Gastrocnemius medialis (tissue), 4 donors: ENCODE measurements around the gene EXD3. TPM values are rescaled to one million over a fixed set of nuclear protein-coding genes. Genes with fewer than 3 reads are reported as not detected.

Experiments
- ATAC-seq, 2 donors: fragments of 150-250 bp; one replicate each; pipeline ENCODE4 v1.9.1; 2016
- DNase-seq, 2 donors: peaks; one replicate each; pipeline ENCODE4 v3.0.0-alpha.2; 2019
- H3K27ac ChIP-seq, 4 donors: fragments of 200-600 bp; sonication (generic); 1 replicate in 1 of 4; 2 replicates in 3 of 4; pipeline ENCODE4 v1.5.1; 2016 to 2018; ENCODE audit warnings: mild to moderate bottlenecking in 2 of 4, moderate library complexity in 1 of 4
- H3K27me3 ChIP-seq, 3 donors: fragments of 200-600 bp; sonication (generic) in 2 of 3; 1 replicate in 1 of 3; 2 replicates in 2 of 3; pipeline versions ENCODE4 v1.5.1 to v1.6.0; 2016 to 2019; ENCODE audit warnings: mild to moderate bottlenecking in 1 of 3, moderate library complexity in 1 of 3
- H3K36me3 ChIP-seq, 2 donors: fragments of 200-600 bp; sonication (generic) in 1 of 2; one replicate each; pipeline ENCODE4 v1.5.1; 2017 to 2018
- H3K4me1 ChIP-seq, 2 donors: fragments of 200-600 bp; sonication (generic) in 1 of 2; one replicate each; pipeline ENCODE4 v1.5.1; 2016 to 2017; ENCODE audit warnings: mild to moderate bottlenecking in 2 of 2
- H3K4me3 ChIP-seq, 4 donors: fragments of 200-600 bp; sonication (generic) in 3 of 4; 1 replicate in 1 of 4; 2 replicates in 3 of 4; pipeline ENCODE4 v1.5.1; 2016 to 2019; ENCODE audit warnings: mild to moderate bottlenecking in 2 of 4
- H3K9me3 ChIP-seq, 3 donors: fragments of 200-600 bp; sonication (generic) in 2 of 3; 1 replicate in 1 of 3; 2 replicates in 2 of 3; pipeline ENCODE4 v1.5.1; 2016 to 2019
- CTCF ChIP-seq, 5 experiments: fragments of 450-650 bp in 3 of 5; fragments of 200-600 bp in 2 of 5; sonication (generic) in 2 of 5; IDR thresholded peaks in 4 of 5; conservative IDR thresholded peaks in 1 of 5; 1 replicate in 4 of 5; 2 replicates in 1 of 5; pipeline ENCODE4 v1.5.1; 2016 to 2019; ENCODE audit warnings: antibody characterized with exemption in 5 of 5, mild to moderate bottlenecking in 3 of 5, moderate library complexity in 3 of 5
- POLR2A ChIP-seq, 2 donors: fragments of 450-650 bp; IDR thresholded peaks; one replicate each; pipeline ENCODE4 v1.6.1; 2017; ENCODE audit warnings: antibody characterized with exemption in 2 of 2, mild to moderate bottlenecking in 2 of 2, moderate library complexity in 2 of 2
- in situ Hi-C, 4 donors: fragments of 200-750 bp; cut with MboI; loops; one replicate each; pipeline versions ENCODE4 v1.15.0 to v1.8.0; 2017; ENCODE audit warnings: low sequenced_read_pairs in 4 of 4
- intact Hi-C: fragments of 100-400 bp; cut with DNase I; formaldehyde crosslinking; loops from one replicate; pipeline ENCODE4 v1.15.1; 2023; ENCODE audit warnings: low total_unique reads
- total RNA-seq, 4 donors: library from RNA; depleted of rRNA; stranded (reverse); fragments of >200 nt; gene quantifications; one replicate each; pipeline versions ENCODE4 v1.1.0 to v1.2.3, GENCODE V29; 2016

EXD3 gene
- total RNA-seq, 4 donors from 2014 or later = 4.8 to 12.5 (median 6.4) TPM

DNA sequence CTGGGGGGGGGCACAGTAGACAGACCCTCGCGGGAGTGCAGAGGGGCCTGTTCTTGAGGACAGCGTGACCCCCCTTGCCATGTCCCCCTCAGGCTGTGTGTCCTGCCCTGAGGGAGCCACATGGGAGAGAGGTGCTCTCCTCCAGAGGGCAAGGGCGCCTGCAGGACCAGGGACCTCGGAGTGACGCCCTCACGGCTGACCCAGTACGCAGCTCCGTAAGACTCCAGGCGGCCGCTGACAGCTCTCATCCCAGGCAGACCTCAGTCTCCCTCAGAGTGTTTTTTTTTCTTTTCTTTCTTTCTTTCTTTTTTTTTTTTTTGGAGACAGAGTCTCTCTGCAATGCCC, 27.3 kb downstream of the EXD3 start:
- intact Hi-C loops = no loop called here

GRCh38 chr9:137394866-137395665, 27.9 kb downstream of the EXD3 start:
- no peak for TF ChIP-seq CTCF (IDR thresholded peaks at IDR 0.05 in 4 of 5, conservative IDR thresholded peaks at IDR 0.05 in 1 of 5)
- Histone ChIP-seq H3K27ac (no peak overlapping the region), H3K36me3 (no peaks in the 10 kb centered on the region), H3K4me1 (peaks cover 5% of the 10 kb centered on the region in 2 donors), H3K27me3 (no peaks in the 10 kb centered on the region), H3K4me3 (no peak overlapping the region), H3K9me3 (no peaks in the 10 kb centered on the region)
- DNase-seq = no peak
- in situ Hi-C loops = no loop called here
- intact Hi-C loops = no loop called here
- no peak for ATAC-seq

More for the DNA sequence above, 27.3 kb downstream of the EXD3 start:
- in situ Hi-C loops = no loop called here
- Histone ChIP-seq H3K4me1 (peaks cover 2 to 3% of the 10 kb centered on the region in 2 donors), H3K27me3 (no peaks in the 10 kb centered on the region), H3K36me3 (no peaks in the 10 kb centered on the region), H3K27ac (no peak overlapping the region), H3K9me3 (no peaks in the 10 kb centered on the region), H3K4me3 (no peak overlapping the region)
- DNase-seq (no peak), ATAC-seq (no peak)
- TF ChIP-seq POLR2A (IDR thresholded peaks at IDR 0.05) (no peak), CTCF (IDR thresholded peaks at IDR 0.05 in 4 of 5, conservative IDR thresholded peaks at IDR 0.05 in 1 of 5) (no peak)

GRCh38 chr9:137393176-137394150, 29.5 kb downstream of the EXD3 start:
- TF ChIP-seq CTCF (IDR thresholded peaks at IDR 0.05 in 4 of 5, conservative IDR thresholded peaks at IDR 0.05 in 1 of 5) = no peak
- no peak for TF ChIP-seq POLR2A (IDR thresholded peaks at IDR 0.05)
- no peak overlapping the region for H3K27ac ChIP-seq
- intact Hi-C loops (no loop called here), in situ Hi-C loops (no loop called here)
- H3K9me3 ChIP-seq = no peaks in the 10 kb centered on the region
- no peak for DNase-seq
- H3K4me3 ChIP-seq = no peak overlapping the region
- ATAC-seq = no peak
- peaks cover 5% of the 10 kb centered on the region in 2 donors for H3K4me1 ChIP-seq
- no peaks in the 10 kb centered on the region for H3K27me3 ChIP-seq
- H3K36me3 ChIP-seq = no peaks in the 10 kb centered on the region

DNA sequence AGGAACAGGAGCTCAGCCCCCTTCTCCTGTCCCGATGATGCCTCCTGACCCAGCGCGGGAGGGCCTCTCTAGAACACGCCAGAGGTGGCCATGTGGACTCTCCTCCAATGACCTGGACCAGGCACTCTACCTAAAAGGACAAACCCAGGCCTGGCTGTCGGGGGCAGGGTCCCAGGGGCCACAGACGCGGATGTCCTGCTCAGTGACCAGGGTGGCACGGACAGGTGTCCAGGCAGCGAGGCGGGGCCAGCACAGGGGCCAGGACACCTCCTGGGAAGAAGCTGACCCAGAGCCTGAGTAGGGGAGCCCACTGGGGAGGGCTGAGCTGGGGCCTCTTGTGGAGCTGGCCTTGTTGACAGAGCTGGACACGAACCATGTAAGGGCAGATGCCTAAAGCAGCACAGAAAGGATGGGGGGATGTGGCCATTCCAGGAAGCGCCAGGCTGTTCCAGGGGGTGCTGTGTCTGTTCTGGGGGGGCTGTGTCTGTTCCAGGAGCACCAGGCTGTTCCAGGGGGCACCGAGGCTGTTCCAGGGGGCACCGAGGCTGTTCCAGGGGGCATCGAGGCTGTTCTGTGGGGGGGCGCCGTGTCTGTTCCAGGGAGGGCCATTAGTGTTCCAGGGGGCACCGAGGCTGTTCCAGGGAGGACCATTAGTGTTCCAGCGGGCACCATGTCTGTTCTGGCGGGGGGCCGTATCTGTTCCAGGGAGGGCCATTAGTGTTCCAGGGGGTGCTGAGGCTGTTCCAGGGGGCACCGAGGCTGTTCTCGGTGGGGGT, 30.5 kb downstream of the EXD3 start:
- H3K27ac ChIP-seq = no peak overlapping the region
- no peak overlapping the region for H3K4me3 ChIP-seq
- ATAC-seq (no peak), DNase-seq (no peak)
- H3K36me3 ChIP-seq = no peaks in the 10 kb centered on the region
- intact Hi-C loops = no loop called here
- no peaks in the 10 kb centered on the region for H3K27me3 ChIP-seq
- in situ Hi-C loops = no loop called here
- no peak for TF ChIP-seq CTCF (IDR thresholded peaks at IDR 0.05 in 4 of 5, conservative IDR thresholded peaks at IDR 0.05 in 1 of 5)
- TF ChIP-seq POLR2A (IDR thresholded peaks at IDR 0.05) = no peak
- H3K9me3 ChIP-seq = no peaks in the 10 kb centered on the region
- H3K4me1 ChIP-seq = peaks cover 5% of the 10 kb centered on the region in 2 donors
